Dendritic cell treated with granulocyte-macrophage colony-stimulating factor and Interleukin-4, amounts not matched to agents 40 ng/mL and 50 ng/mL, for 4 days (primary cell): ENCODE data around the gene INS.
"Not testable (repeated sequence)": the region's sequence is repeated elsewhere in the genome, so short reads cannot be mapped to it uniquely, and the experiment has no call there.

Experiments
- H3K27ac Mint-ChIP-seq: one replicate; pipeline ENCODE4 v1.8.0; 2022; ENCODE audit warnings: mild to moderate bottlenecking, mixed read lengths
- H3K27me3 Mint-ChIP-seq: one replicate; pipeline ENCODE4 v1.8.0; 2022; ENCODE audit warnings: mild to moderate bottlenecking, mixed read lengths
- H3K36me3 Mint-ChIP-seq: one replicate; pipeline ENCODE4 v1.8.0; 2022; ENCODE audit warnings: low read depth, mixed read lengths
- H3K4me1 Mint-ChIP-seq: one replicate; pipeline ENCODE4 v1.8.0; 2022; ENCODE audit warnings: low read depth, mixed read lengths
- H3K4me3 Mint-ChIP-seq: one replicate; pipeline ENCODE4 v1.8.0; 2022; ENCODE audit warnings: mild to moderate bottlenecking, moderate library complexity, mixed read lengths
- H3K9me3 Mint-ChIP-seq: one replicate; pipeline ENCODE4 v1.8.0; 2022; ENCODE audit warnings: mixed read lengths
- intact Hi-C: fragments of 100-400 bp; cut with micrococcal nuclease; formaldehyde crosslinking; loops from one replicate; pipeline ENCODE4 v1.15.0; 2022

Gene INS

GRCh38 chr11:2202071-2202899 lies 41.3 kb upstream of the INS start:
- H3K4me3 Mint-ChIP-seq, result no peak overlapping the region
- H3K36me3 Mint-ChIP-seq, result no peaks in the 10 kb centered on the region
- H3K4me1 Mint-ChIP-seq, result peaks cover under 1% of the 10 kb centered on the region

DNA sequence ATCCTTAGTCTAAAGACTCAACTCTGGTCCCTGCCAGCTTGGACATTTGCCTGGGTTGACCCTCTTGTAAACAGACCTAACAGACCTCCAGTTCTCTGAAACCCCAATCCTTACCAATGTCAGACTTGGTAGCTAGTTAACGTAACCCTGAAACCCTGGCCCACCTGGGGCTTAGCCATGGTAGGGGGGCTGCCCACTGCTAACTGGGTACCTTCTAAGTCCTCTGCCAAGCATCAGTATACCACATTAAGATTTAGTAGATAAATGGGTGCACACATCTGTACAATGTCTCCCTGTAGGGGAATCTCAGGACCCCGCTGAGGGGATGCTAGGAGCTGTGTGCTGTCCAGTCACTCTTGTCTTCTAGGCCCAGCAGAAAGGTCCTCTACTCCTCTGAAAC lies 40.5 kb upstream of the INS start:
- Mint-ChIP-seq H3K36me3 (no peaks in the 10 kb centered on the region), H3K27me3 (peaks cover 31% of the 10 kb centered on the region), H3K4me3 (no peak overlapping the region), H3K4me1 (peaks cover 6% of the 10 kb centered on the region), H3K27ac (no peak overlapping the region), H3K9me3 (no peaks in the 10 kb centered on the region)
- intact Hi-C loops, result no loop called here

More at GRCh38 chr11:2202071-2202899, 41.3 kb upstream of the INS start:
- H3K9me3 Mint-ChIP-seq, result peaks cover 3% of the 10 kb centered on the region
- intact Hi-C loops, result no loop called here
- no peak overlapping the region for H3K27ac Mint-ChIP-seq
- H3K27me3 Mint-ChIP-seq, result peaks cover 27% of the 10 kb centered on the region

DNA sequence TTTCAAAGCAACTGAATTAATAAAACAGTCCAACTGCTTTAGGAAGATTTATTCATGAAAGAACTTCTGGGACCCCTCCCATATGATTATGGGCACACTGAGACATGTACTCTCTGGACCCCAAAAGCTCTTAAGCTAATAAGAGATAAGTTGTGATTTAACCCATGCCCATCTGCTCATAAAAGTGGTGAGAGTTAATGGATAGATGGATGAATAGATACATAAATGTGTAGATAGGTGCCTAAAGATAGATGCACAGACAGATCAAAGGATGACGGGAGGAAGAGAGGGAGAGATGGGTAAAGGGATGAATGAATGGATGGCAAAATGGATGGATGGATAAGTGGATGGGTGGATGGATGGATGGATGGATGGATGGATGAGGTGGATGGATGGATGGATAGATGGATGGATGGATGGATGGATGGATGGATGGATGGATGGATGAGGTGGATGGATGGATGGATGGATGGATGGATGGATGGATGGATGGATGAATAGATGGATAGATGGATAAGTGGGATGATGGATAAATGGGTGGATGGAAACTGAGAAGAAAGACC lies 40.0 kb upstream of the INS start:
- Mint-ChIP-seq H3K4me1 (peaks cover 6% of the 10 kb centered on the region), H3K4me3 (no peak overlapping the region), H3K36me3 (no peaks in the 10 kb centered on the region), H3K27ac (no peak overlapping the region), H3K9me3 (no peaks in the 10 kb centered on the region), H3K27me3 (peaks cover 33% of the 10 kb centered on the region)
- intact Hi-C loops, result no loop called here

DNA sequence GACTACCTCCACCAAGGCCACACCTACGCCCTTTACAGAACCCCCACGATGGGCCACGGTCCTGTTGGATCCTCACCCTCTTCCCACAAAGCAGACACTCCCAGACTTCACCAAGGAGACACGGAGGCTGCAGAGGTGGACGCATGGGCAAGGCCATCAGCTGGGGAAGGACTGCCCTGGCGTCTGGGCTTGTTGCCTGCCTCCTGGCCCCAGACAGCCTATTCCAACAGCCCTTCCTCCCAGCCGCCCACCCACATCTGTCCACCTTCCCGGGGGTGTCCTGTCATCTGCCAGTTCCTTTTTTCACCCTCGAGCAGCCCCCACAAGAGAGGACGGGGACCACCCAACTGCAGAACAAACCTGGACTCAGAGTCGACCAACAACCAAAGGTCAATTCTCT lies 39.5 kb upstream of the INS start:
- no peak overlapping the region for H3K4me3 Mint-ChIP-seq
- H3K4me1 Mint-ChIP-seq, result peaks cover 6% of the 10 kb centered on the region
- H3K9me3 Mint-ChIP-seq, result no peaks in the 10 kb centered on the region
- no peak overlapping the region for H3K27ac Mint-ChIP-seq
- intact Hi-C loops, result no loop called here
- H3K36me3 Mint-ChIP-seq, result no peaks in the 10 kb centered on the region
- peaks cover 37% of the 10 kb centered on the region for H3K27me3 Mint-ChIP-seq

GRCh38 chr11:2199466-2200341 lies 38.7 kb upstream of the INS start:
- no peak overlapping the region for H3K4me3 Mint-ChIP-seq
- intact Hi-C loops, result loop anchor here (10.0 kb wide), 1 partner anchor 325 kb away; no protein-coding TSS in a partner anchor
- H3K27me3 Mint-ChIP-seq, result peaks cover 34% of the 10 kb centered on the region
- no peaks in the 10 kb centered on the region for H3K36me3 Mint-ChIP-seq
- H3K4me1 Mint-ChIP-seq, result peaks cover 6% of the 10 kb centered on the region
- no peaks in the 10 kb centered on the region for H3K9me3 Mint-ChIP-seq
- H3K27ac Mint-ChIP-seq, result no peak overlapping the region

DNA sequence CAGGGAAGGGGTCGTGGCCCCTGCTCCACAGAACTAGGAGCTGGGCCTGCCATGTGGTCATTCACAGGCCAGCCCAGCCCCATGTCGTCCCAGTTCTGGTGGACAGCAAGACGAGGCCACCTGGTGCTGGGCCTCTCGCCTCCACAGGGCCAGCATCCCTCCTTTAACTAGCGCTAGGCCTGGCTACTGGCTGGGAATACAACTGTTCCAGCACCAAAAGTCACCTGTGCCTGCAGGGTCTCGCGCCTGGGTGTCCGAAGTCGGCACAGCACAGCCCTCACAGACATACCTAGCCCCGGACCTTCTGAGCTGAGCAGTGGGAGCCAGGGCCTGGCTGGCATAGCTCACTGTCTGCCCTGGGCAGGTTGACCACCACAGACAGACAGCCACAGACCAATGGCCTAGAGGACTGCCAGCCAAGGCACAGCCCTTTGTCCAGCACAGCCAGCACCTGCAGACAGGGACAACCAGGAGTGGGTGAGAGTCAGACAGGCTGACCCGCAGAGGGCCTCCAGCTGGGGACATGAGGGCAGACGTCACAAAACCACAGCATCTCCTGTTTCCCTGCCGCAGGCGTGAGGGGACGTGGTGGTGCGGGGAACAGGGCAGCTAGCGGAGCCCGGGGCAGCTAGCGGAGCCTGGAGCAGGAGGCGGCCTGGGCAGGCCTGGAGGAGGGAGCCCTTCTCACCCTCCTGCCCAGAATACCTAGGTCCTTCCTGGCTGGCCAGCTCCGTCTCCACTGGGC lies 37.8 kb upstream of the INS start:
- Mint-ChIP-seq H3K27me3 (peaks cover 34% of the 10 kb centered on the region), H3K36me3 (no peaks in the 10 kb centered on the region), H3K4me3 (no peak overlapping the region), H3K4me1 (peaks cover 6% of the 10 kb centered on the region), H3K9me3 (no peaks in the 10 kb centered on the region), H3K27ac (no peak overlapping the region)
- intact Hi-C loops, result loop anchor here (10.0 kb wide), 1 partner anchor 326 kb away; no protein-coding TSS in a partner anchor

GRCh38 chr11:2197771-2198520 lies 36.9 kb upstream of the INS start:
- no peak overlapping the region for H3K27ac Mint-ChIP-seq

DNA sequence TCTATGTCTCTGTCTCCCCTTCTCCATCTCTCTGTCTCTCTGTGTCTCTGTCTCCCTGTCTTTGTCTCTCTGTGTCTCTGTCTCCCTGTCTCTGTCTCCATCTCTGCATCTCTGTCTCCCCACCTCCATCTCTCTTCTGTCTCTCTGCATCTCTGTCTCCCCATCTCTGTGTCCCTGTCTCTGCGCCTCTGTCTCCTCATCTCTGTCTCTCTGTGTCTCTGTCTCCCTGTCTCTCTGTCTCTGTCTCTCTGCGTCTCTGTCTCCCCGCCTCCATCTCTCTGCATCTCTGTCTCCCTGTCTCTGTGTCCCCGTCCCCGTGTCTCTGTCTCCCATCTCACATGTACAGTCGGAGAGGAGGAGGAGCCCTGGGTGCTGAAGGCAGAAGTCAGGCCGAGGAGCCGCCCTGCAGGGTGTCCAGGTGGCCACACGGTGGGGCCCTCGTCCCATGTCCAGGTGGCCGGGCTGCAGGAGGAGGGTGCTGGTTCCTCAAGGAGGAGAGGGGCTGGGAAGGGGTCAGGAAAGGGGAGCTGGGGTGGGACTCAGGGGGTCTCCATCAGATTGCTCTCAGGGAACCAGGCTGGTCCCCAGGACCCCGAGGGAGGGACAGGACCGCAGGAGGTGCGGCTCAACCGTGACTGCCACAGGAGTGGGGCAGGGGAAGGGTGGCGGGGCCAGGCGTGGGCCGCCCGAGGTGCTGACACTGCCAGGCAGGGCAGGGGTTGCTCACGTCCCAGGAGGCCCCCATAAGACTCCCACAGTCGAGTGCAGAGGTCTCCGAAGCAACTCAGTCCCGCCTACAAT lies 36.2 kb upstream of the INS start:
- Mint-ChIP-seq H3K27ac (peak overlapping the region; percentile 0), H3K36me3 (no peaks in the 10 kb centered on the region), H3K4me3 (no peak overlapping the region), H3K4me1 (peaks cover 6% of the 10 kb centered on the region), H3K9me3 (no peaks in the 10 kb centered on the region), H3K27me3 (peaks cover 31% of the 10 kb centered on the region)
- intact Hi-C loops, result loop anchor here (1.0 to 10.0 kb wide), 3 partner anchors 97 to 328 kb away; no protein-coding TSS in a partner anchor

More at GRCh38 chr11:2197771-2198520, 36.9 kb upstream of the INS start:
- intact Hi-C loops, result loop anchor here (1.0 to 10.0 kb wide), 3 partner anchors 96 to 327 kb away; no protein-coding TSS in a partner anchor
- H3K4me1 Mint-ChIP-seq, result peaks cover 6% of the 10 kb centered on the region
- H3K4me3 Mint-ChIP-seq, result no peak overlapping the region
- H3K9me3 Mint-ChIP-seq, result no peaks in the 10 kb centered on the region
- peaks cover 34% of the 10 kb centered on the region for H3K27me3 Mint-ChIP-seq
- H3K36me3 Mint-ChIP-seq, result no peaks in the 10 kb centered on the region

DNA sequence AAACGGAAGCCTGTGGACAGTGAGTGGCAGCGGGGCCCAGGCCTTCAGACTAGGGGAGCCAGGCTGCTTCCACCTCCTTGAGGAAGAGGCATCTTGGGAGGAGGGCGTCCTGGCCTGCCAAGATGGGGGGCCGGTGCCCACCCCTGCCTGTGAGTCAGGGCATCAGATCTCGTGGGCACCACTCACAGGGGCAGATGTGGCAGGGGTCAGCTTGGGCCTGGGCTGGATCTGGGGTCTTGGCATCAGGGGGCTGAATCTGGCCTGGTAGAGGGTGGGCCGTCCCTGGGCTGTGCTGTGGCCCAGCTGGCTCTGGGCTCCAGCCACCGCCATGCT lies 34.7 kb upstream of the INS start:
- H3K9me3 Mint-ChIP-seq, result no peaks in the 10 kb centered on the region
- H3K4me3 Mint-ChIP-seq, result no peak overlapping the region
- intact Hi-C loops, result loop anchor here (2.0 to 10.0 kb wide), 2 partner anchors 223 to 329 kb away; no protein-coding TSS in a partner anchor
- H3K4me1 Mint-ChIP-seq, result peaks cover 12% of the 10 kb centered on the region
- no peak overlapping the region for H3K27ac Mint-ChIP-seq
- H3K36me3 Mint-ChIP-seq, result no peaks in the 10 kb centered on the region
- peaks cover 29% of the 10 kb centered on the region for H3K27me3 Mint-ChIP-seq

DNA sequence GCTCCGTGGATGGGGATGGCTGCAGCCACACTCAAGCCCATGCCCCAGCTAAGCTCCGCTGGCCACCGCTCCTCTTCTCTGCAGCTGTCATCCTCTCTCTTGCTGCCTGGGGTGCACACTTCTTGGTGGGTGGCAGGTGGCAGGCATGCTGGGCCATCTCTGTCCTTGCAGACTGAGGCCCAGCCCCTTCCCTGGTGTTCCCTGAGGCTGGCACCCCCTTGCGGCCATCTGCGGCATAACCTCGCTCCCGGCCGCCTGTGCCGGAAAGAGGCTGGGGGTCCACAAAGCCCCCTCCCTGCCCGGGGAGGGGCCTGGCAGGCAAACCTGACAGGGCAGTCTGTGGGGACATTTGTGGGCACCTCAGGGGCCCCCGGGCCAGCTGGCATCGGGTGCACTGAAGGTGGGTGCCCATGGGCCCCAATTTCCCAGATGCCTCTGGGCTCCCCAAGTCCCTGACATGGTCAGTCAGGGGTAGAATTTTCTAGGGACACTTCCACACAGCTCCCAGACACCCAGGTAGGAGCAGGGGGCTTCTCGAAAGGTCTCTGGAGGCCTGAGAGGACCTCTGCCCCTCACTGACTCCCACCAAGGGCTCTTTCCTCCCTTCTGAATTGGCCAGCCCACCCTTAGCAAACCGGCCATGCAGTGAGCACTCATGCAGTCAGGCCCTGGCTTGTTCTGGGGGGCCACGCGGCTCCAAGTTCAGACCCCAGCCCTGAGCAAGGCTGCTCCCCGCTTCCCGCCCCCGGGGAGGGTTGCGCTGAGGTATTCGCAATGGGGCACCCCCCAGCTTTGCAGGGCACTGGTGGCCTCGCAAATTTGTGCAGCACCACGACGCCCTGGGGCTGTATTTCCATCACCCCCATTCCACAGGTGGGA lies 34.1 kb upstream of the INS start:
- Mint-ChIP-seq H3K27ac (no peak overlapping the region), H3K27me3 (peaks cover 25% of the 10 kb centered on the region), H3K4me1 (peaks cover 13% of the 10 kb centered on the region), H3K36me3 (no peaks in the 10 kb centered on the region), H3K4me3 (no peak overlapping the region), H3K9me3 (no peaks in the 10 kb centered on the region)
- intact Hi-C loops, result loop anchor here (5.0 to 10.0 kb wide), 2 partner anchors 207 to 330 kb away; partner anchors contain the start of gene TSSC4

- not testable (repeated sequence) for H3K36me3 Mint-ChIP-seq, H3K9me3 Mint-ChIP-seq, H3K27ac Mint-ChIP-seq, H3K4me3 Mint-ChIP-seq
- Mint-ChIP-seq H3K27me3 (peaks cover 29% of the 10 kb centered on the region), H3K4me1 (peaks cover 13% of the 10 kb centered on the region)
- intact Hi-C loops, result loop anchor here (5.0 to 10.0 kb wide), 2 partner anchors 208 to 331 kb away; partner anchors contain the start of gene TSSC4
These were observed 33.0 kb upstream of the INS start for GRCh38 chr11:2193888-2194595.
